ENCODE results near the gene CCP110. TPM values are rescaled to one million over a fixed set of nuclear protein-coding genes. Genes with fewer than 3 reads are reported as not detected.

CCP110 gene
- total and polyA plus RNA-seq, 2 of the 13 experiments (the other 11 are each of a cell fraction or from before 2014, with no cell fraction given) = 10.0 to 11.1 TPM

DNA sequence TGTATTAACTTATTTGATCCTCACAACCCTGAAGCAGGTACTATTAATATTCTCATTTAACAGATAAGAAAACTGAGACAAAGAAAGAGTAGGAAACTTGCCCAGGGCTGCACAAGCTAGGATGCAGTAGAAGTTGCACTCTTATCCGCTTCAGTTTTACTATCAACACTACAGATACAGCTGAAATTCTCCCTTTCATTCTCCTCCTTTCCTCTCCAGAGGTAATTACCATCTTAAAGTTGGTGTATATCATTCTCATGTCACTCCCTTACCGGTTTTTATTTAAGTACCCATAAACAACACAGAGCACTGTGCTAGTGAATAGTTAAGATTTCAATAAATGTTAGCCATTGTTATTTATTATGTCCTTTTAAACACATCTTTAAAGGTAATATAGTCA lies 5.4 kb upstream of the CCP110 start:
- Histone ChIP-seq H3K27ac (ENCODE audit: extremely low read length, insufficient read depth, low read length) (no peak overlapping the region), H3K9ac (ENCODE audit: insufficient read depth, low read depth, low read length) (no peak overlapping the region), H2AFZ (ENCODE audit: low read length) (no peak overlapping the region), H3K4me1 (ENCODE audit: insufficient read depth, low read length) (peaks cover 64% of the 10 kb centered on the region), H4K20me1 (ENCODE audit: insufficient read depth, low read length) (no peaks in the 10 kb centered on the region), H3K4me3 (replicated peaks in 1 of 3; ENCODE audit: insufficient read depth in 1 of 3, low read depth in 2 of 3, low read length in 3 of 3) (no peak overlapping the region), H3K9me3 (ENCODE audit: low read length) (no peaks in the 10 kb centered on the region), H3K4me2 (ENCODE audit: low read depth, low read length) (no peak overlapping the region), H3K36me3 (replicated peaks in 1 of 2; ENCODE audit: control insufficient read depth in 1 of 2, insufficient read depth in 2 of 2, low read length in 2 of 2) (peaks cover 6 to 21% of the 10 kb centered on the region in 2 experiments), H3K79me2 (ENCODE audit: insufficient read depth, low read length) (peaks cover 17% of the 10 kb centered on the region), H3K27me3 (ENCODE audit: control insufficient read depth in 1 of 2, insufficient read depth in 2 of 2, low read length in 2 of 2) (no peaks in the 10 kb centered on the region; a peak in 1 of 5 replicates)
- DNase-seq (ENCODE audit: low spot score) = no peak
- TF ChIP-seq ZNF160 (CRISPR knock-in tag; IDR thresholded peaks at IDR 0.05) (no peak), ZKSCAN5 (CRISPR knock-in tag; IDR thresholded peaks at IDR 0.05) (no peak), POLR2AphosphoS2 (IDR thresholded peaks at IDR 0.05; ENCODE audit: low read depth, low read length) (no peak), HMGA1 (CRISPR knock-in tag; conservative IDR thresholded peaks at IDR 0.05) (no peak), EP300 (IDR thresholded peaks at IDR 0.05; ENCODE audit: low read depth in 2 of 2, low read length in 2 of 2) (no peak), EP300 (CRISPR knock-in tag; IDR thresholded peaks at IDR 0.05; ENCODE audit: borderline replicate concordance) (no peak), ZNF33A (CRISPR knock-in tag; IDR thresholded peaks at IDR 0.05; ENCODE audit: borderline replicate concordance) (no peak), CENPT (CRISPR knock-in tag; IDR thresholded peaks at IDR 0.05; ENCODE audit: low read depth) (no peak), HIVEP1 (CRISPR knock-in tag; IDR thresholded peaks at IDR 0.05) (no peak), ZNF784 (CRISPR knock-in tag; IDR thresholded peaks at IDR 0.05; ENCODE audit: borderline replicate concordance) (no peak), NFE2L2 (IDR thresholded peaks at IDR 0.05; ENCODE audit: low read length) (no peak), SALL2 (CRISPR knock-in tag; IDR thresholded peaks at IDR 0.05) (no peak), THAP8 (CRISPR knock-in tag; IDR thresholded peaks at IDR 0.05; ENCODE audit: borderline replicate concordance) (no peak), RFXAP (CRISPR knock-in tag; IDR thresholded peaks at IDR 0.05; ENCODE audit: borderline replicate concordance) (no peak)
- TF ChIP-seq, protein P1, sequence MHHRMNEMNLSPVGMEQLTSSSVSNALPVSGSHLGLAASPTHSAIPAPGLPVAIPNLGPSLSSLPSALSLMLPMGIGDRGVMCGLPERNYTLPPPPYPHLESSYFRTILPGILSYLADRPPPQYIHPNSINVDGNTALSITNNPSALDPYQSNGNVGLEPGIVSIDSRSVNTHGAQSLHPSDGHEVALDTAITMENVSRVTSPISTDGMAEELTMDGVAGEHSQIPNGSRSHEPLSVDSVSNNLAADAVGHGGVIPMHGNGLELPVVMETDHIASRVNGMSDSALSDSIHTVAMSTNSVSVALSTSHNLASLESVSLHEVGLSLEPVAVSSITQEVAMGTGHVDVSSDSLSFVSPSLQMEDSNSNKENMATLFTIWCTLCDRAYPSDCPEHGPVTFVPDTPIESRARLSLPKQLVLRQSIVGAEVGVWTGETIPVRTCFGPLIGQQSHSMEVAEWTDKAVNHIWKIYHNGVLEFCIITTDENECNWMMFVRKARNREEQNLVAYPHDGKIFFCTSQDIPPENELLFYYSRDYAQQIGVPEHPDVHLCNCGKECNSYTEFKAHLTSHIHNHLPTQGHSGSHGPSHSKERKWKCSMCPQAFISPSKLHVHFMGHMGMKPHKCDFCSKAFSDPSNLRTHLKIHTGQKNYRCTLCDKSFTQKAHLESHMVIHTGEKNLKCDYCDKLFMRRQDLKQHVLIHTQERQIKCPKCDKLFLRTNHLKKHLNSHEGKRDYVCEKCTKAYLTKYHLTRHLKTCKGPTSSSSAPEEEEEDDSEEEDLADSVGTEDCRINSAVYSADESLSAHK (CRISPR knock-in tag; IDR thresholded peaks at IDR 0.05; ENCODE audit: borderline replicate concordance) = no peak
- TF ChIP-seq, protein P2, sequence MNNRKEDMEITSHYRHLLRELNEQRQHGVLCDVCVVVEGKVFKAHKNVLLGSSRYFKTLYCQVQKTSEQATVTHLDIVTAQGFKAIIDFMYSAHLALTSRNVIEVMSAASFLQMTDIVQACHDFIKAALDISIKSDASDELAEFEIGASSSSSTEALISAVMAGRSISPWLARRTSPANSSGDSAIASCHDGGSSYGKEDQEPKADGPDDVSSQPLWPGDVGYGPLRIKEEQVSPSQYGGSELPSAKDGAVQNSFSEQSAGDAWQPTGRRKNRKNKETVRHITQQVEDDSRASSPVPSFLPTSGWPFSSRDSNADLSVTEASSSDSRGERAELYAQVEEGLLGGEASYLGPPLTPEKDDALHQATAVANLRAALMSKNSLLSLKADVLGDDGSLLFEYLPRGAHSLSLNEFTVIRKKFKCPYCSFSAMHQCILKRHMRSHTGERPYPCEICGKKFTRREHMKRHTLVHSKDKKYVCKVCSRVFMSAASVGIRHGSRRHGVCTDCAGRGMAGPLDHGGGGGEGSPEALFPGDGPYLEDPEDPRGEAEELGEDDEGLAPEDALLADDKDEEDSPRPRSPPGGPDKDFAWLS (CRISPR knock-in tag; IDR thresholded peaks at IDR 0.05; ENCODE audit: borderline replicate concordance) = no peak
- intact Hi-C loops (cut with micrococcal nuclease; ENCODE audit: unreplicated experiment) (no loop called here), in situ Hi-C loops (cut with HindIII; ENCODE audit: extremely low pct_ligation_motif_present, low pct_unique_long_range_greater_than_20kb) (no loop called here)
- no peak for ATAC-seq
- no TSS peak for BruUV-seq (replicated peaks)
- no peak for FAIRE-seq
- WGBS (ENCODE audit: low lambda C conversion rate) = 96% methylated on average over 2 of the region's 2 CpGs
- ChIA-PET CTCF (ENCODE audit: low intra/inter-chr PET ratio, low total read pairs) (no interaction called here), POLR2A (no interaction called here)
